Naive B cell (primary cell): ENCODE data around the gene FECH. TPM values are rescaled to one million over a fixed set of nuclear protein-coding genes. Genes with fewer than 3 reads are reported as not detected.

Source experiments
- ATAC-seq, 2 donors: fragments of 150-1000 bp; cut with Tn5 transposase; 2 replicates each; pipeline ENCODE4 v1.10.0; 2021; ENCODE audit warnings: low read depth in 2 of 2, mild to moderate bottlenecking in 2 of 2, moderate library complexity in 2 of 2
- DNase-seq: peaks from one replicate; pipeline ENCODE4 v3.0.0; 2022
- H3K27ac Mint-ChIP-seq, 6 donors: one replicate each; pipeline ENCODE4 v1.8.0; 2020 to 2022; ENCODE audit warnings: mild to moderate bottlenecking in 6 of 6, mixed read lengths in 6 of 6, moderate library complexity in 5 of 6, inconsistent platforms in 2 of 6
- H3K27me3 Mint-ChIP-seq, 3 donors: one replicate each; pipeline ENCODE4 v1.8.0; 2021 to 2022; ENCODE audit warnings: mixed read lengths in 3 of 3, mild to moderate bottlenecking in 1 of 3
- H3K36me3 Mint-ChIP-seq, 2 donors: one replicate each; pipeline ENCODE4 v1.8.0; 2020 to 2022; ENCODE audit warnings: mixed read lengths in 2 of 2, inconsistent platforms in 1 of 2, mild to moderate bottlenecking in 1 of 2
- H3K4me1 Mint-ChIP-seq, 3 donors: one replicate each; pipeline ENCODE4 v1.8.0; 2020 to 2022; ENCODE audit warnings: mixed read lengths in 3 of 3, inconsistent platforms in 1 of 3, mild to moderate bottlenecking in 1 of 3, moderate library complexity in 1 of 3
- H3K4me3 Mint-ChIP-seq, 8 donors: one replicate each; pipeline ENCODE4 v1.8.0; 2020 to 2022; ENCODE audit warnings: mild to moderate bottlenecking in 8 of 8, mixed read lengths in 8 of 8, moderate library complexity in 8 of 8, inconsistent platforms in 2 of 8
- H3K9me3 Mint-ChIP-seq, 7 donors: one replicate each; pipeline ENCODE4 v1.8.0; 2020 to 2022; ENCODE audit warnings: mixed read lengths in 7 of 7, mild to moderate bottlenecking in 5 of 7, inconsistent platforms in 2 of 7, moderate library complexity in 1 of 7
- polyA plus RNA-seq, 6 donors: library from polyadenylated mRNA; unstranded; fragments of 300-500 nt; fragmentation: Illumina TruSeq; gene quantifications; one replicate each; pipeline ENCODE4 v1.2.3, GENCODE V29; 2021; ENCODE audit warnings: low read depth in 6 of 6

Gene FECH, protein sequence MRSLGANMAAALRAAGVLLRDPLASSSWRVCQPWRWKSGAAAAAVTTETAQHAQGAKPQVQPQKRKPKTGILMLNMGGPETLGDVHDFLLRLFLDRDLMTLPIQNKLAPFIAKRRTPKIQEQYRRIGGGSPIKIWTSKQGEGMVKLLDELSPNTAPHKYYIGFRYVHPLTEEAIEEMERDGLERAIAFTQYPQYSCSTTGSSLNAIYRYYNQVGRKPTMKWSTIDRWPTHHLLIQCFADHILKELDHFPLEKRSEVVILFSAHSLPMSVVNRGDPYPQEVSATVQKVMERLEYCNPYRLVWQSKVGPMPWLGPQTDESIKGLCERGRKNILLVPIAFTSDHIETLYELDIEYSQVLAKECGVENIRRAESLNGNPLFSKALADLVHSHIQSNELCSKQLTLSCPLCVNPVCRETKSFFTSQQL
- 10 to 100 TPM in 3 of 6 donors, 1 to 10 TPM in 3; 8.6 to 17.0 (median 9.7) TPM for polyA plus RNA-seq

DNA sequence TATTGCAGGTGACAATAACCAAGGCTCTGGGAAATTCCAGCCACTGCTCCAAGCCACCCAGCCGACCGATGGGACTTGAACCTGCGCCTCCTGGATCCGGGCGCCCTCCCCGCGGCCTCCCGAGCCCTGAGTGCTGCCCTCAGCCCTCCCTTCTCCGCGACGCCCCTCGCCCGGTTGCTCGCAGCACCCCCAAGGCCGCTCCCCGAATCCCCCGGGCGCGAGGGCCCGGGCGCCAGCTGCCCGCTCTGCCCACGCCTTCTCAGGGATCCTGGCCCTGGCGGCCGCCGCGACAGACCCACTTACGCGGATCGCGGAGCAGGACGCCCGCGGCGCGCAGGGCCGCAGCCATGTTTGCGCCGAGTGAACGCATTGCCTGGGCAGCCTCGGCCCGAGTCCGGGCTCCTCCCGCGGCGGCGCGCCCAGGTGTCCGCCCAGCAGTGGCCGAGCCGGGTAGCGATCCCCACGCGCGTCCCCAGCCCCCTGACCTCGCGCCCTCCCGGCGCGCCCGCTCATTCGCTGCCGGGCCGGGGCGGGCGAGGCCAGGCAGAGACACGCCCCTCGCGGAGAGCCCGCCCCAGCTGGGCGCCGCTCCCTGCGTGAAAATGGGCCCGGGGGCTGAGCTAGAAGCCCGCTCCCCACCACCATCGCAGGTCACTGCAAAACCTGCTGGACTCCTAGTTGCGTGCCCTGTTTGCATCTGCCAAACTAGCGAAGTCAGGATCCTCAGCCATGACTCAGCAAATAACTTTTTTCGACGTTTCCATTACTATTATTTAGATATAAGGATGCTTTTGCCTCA is at the start of gene FECH:
Gene FECH (minus strand): TSS at position 452 of the 799 bp plus-strand sequence. CDS start 82 bp downstream, at position 370.
- Mint-ChIP-seq H3K36me3 (no peaks in the 10 kb centered on the region), H3K4me3 (peak within 1 kb of the TSS; percentile 83 to 93 (median 92)), H3K9me3 (no peaks in the 10 kb centered on the region), H3K27ac (peak within 1 kb of the TSS in 5 of 6 donors; percentile 47 to 94 (median 84)), H3K4me1 (peaks cover 16 to 27% (median 21%) of the 10 kb centered on the region in 3 donors), H3K27me3 (no peaks in the 10 kb centered on the region)
- DNase-seq (peak; percentile 66), ATAC-seq (peak; percentile 90 to 93)

DNA sequence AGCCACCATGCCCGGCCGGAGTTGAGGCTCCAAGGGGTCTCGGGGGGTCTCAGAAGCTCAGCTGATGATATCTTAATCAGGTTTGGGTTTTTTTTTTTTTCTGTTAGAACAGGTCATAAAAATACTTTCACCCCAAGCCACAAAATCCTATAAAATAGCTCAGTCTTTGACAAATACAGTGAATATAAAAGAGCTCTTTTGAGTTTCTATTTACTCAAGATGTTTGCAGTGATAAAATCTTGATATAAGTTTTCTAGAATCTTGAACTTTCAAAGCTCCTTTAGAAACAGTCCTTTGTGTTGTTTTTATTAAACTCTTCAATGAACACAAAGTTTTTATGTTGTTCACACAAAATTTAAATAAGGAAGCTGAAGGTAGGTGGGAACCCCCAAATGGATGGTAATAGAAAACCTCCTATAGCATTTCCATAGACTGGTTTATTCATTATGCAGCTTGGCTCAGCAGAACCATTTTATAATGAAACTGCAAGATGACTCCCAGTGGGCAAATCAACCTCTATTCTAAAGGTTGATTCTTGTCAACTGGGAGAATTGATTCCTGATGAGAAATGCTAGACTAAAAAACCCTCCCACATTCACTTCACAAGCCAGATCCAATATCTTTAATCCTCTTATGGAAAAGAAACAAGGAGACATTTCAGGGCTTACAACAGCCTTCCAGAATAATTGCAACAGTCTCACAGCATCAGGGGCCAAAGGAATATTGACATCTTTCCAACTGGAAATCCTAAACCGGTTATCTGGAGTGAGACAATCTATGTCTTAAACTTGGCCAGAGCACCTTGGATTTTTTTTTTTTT is 48.7 kb upstream of the FECH start:
- Mint-ChIP-seq H3K9me3 (no peaks in the 10 kb centered on the region), H3K4me1 (peaks cover 29 to 52% (median 46%) of the 10 kb centered on the region in 3 donors), H3K27ac (peak overlapping the region in 5 of 6 donors; percentile 8 to 66 (median 35)), H3K27me3 (no peaks in the 10 kb centered on the region), H3K4me3 (peak overlapping the region in 1 of 8 donors; percentile 72), H3K36me3 (peaks cover 0 to 4% of the 10 kb centered on the region in 2 donors)
- DNase-seq (no peak), ATAC-seq (peak in 1 of 2 donors; percentile 19)

DNA sequence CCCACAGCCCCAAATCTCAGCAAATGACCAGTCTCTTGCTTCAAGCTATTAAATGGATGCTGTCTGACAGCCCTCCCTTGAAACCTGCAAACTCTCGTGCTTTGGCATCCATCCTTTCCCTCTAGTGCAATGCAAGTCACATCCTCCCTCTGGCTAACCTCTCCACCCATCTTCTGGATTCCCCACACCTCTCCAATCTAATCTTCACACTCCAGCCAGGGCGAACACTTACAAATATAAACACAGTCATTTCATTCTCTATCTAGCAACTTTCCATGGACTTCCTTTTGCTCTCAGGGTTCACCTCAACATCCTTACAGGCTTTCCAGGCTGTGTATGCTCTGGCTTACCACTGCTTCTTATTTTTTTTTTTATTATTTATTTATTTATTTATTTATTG is 45.2 kb upstream of the FECH start:
- H3K27me3 Mint-ChIP-seq: no peaks in the 10 kb centered on the region
- DNase-seq: no peak
- H3K4me3 Mint-ChIP-seq: peak overlapping the region; percentile 91 to 100 (median 98)
- no peak for ATAC-seq
- peaks cover 25 to 44% (median 36%) of the 10 kb centered on the region in 3 donors for H3K4me1 Mint-ChIP-seq
- no peaks in the 10 kb centered on the region for H3K9me3 Mint-ChIP-seq
- peaks cover 0 to 4% of the 10 kb centered on the region in 2 donors for H3K36me3 Mint-ChIP-seq
- H3K27ac Mint-ChIP-seq: peak overlapping the region; percentile 0 to 98 (median 86)

DNA sequence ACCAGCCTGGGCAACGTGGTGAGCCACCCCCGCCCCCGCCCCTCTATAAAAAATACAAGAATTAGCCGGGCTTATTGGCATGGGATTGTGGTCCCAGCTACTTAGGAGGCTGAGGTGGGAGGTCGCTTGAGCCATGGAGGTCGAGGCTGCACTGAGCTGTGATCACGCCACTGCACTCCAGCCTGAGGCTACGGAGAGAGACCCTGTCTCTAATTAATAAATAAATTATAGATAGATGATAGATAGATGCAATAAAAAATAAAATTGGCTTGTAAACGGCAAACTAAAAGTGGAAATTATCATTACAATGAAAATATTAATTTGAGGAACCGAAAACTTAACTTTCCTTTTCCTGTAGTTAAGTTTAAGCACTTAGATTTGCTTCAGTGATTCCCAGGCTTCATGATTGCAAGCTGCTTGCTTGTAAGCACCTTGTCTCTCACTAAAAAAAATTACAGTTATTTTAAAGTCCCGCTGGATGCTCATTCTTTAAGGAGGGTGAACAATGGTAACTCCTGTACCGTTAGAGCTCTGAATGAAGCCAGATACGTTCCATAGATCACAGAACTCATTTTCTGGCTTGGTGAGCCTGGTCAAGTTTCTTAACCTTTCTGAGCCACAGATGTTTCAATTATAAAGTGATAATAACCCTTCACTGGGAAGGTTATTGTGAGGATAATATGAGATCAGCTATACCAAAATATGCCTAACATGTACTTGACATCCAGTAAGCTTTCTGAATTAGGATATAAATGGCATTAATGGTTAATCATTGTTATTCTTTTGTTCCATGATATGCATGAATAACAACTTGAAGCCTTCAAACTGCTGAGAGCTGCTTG is 44.5 kb upstream of the FECH start:
- peak; percentile 66 for DNase-seq
- peak; percentile 55 to 62 for ATAC-seq
- Mint-ChIP-seq H3K9me3 (no peaks in the 10 kb centered on the region), H3K4me3 (peak overlapping the region; percentile 91 to 100 (median 98)), H3K27me3 (no peaks in the 10 kb centered on the region), H3K36me3 (peaks cover 0 to 4% of the 10 kb centered on the region in 2 donors), H3K27ac (peak overlapping the region; percentile 93 to 99 (median 98)), H3K4me1 (peaks cover 22 to 38% (median 29%) of the 10 kb centered on the region in 3 donors)

DNA sequence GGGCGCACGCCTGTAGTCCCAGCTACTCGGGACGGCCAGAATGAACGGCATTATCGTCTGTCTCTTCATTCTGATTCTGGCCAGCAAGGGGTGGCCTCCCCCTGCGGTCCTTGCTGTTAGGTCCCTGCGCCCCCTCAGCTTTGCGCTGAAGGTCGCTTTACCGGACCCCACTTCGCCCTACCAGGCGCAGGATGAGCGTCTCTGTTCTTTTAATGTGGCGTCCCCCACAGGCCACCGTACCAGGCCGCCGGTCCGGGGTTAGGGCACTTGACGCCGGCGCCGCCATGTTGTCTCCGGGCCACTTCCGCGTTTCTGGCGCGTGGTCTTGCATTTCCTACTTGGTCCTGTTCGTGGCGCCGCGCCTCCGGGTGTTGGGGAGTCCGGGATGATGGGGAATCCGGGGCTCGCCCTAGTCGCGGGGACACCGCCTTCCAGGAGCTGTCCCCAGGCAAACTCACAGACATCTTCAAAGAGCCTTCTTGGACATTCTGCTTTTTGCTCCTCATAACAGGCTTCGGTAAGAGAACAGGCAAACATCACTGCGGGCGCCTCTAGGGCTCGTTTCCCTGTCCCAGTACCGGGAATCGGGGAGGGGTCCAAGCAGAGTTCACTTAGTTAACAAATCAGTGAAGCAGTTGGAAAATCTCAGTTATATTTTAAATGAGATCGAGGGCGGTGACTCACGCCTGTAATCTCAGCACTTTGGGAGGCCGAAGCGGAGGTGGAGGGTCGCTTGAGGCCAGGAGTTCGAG is 43.7 kb upstream of the FECH start:
- Mint-ChIP-seq H3K27me3 (no peaks in the 10 kb centered on the region), H3K9me3 (no peaks in the 10 kb centered on the region), H3K4me3 (peak overlapping the region; percentile 91 to 100 (median 98)), H3K4me1 (peaks cover 18 to 30% (median 21%) of the 10 kb centered on the region in 3 donors), H3K27ac (peak overlapping the region; percentile 93 to 99 (median 98)), H3K36me3 (peaks cover 0 to under 1% of the 10 kb centered on the region in 2 donors)
- DNase-seq: peak; percentile 90
- ATAC-seq: peak; percentile 89

DNA sequence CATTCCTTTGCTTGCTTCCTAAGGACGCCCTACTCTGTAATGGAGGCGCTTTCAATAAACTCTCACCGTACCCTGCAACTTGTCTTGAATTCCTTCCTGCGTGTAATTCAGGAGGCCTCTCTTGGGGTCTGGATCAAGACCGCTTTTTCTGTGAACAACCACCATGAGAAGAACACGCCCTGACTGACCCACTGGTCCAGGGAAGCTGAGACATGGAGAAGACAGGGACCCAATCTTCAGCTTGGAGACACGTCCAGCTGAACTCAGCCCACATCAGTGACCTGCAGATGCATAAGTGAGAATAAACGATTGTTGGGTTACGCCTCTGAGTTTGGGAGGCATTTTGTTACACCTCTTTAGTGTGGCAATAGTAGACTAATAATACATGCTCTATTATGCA is 42.9 kb upstream of the FECH start:
- peak overlapping the region in 5 of 6 donors; percentile 14 to 99 (median 81) for H3K27ac Mint-ChIP-seq
- peaks cover 17 to 22% (median 17%) of the 10 kb centered on the region in 3 donors for H3K4me1 Mint-ChIP-seq
- no peak for DNase-seq
- no peaks in the 10 kb centered on the region for H3K36me3 Mint-ChIP-seq
- peak overlapping the region; percentile 91 to 100 (median 98) for H3K4me3 Mint-ChIP-seq
- H3K9me3 Mint-ChIP-seq: no peaks in the 10 kb centered on the region
- ATAC-seq: no peak
- H3K27me3 Mint-ChIP-seq: no peaks in the 10 kb centered on the region

DNA sequence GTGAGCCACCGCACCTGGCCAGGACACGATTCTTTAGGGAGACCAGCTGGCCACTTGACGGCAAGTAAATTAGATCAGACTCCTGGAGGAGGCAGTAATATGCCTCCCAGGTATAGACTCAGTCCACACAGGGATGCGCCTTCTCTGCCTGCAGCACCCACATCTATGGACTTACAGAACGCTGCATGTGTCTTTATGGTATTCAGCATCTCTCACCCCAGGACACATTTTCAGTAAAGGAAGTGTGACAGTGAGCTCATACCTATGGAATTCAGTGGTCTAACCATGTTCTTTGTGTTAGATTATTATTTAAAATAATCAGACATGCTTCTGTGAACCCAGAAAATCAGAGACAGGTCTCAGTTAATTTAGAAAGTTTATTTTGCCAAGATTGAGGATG is 41.0 kb upstream of the FECH start:
- H3K36me3 Mint-ChIP-seq: no peaks in the 10 kb centered on the region
- DNase-seq: no peak
- peak overlapping the region in 4 of 8 donors; percentile 14 to 97 (median 26) for H3K4me3 Mint-ChIP-seq
- H3K4me1 Mint-ChIP-seq: peaks cover 13 to 23% (median 14%) of the 10 kb centered on the region in 3 donors
- no peaks in the 10 kb centered on the region for H3K9me3 Mint-ChIP-seq
- H3K27me3 Mint-ChIP-seq: no peaks in the 10 kb centered on the region
- ATAC-seq: no peak
- peak overlapping the region in 1 of 6 donors; percentile 16 for H3K27ac Mint-ChIP-seq

DNA sequence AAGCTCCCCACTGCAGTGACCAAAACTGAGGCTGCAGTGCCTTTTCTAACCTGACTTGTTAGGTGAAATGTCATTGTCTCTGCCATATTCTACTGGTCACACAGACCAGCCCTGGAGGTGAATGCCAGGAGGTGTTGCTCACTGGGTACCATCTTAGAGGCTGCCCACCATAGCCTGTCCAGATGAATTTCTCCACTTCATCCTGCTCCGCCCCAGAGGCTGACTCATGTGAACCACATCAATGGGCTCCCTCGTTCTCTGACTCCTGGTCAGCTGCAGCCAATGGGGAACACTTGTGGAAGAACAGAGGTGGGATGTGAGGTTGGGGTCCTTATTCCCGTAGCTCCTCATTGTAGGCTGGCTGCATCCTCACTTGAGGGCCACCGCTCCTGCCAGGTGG is 38.5 kb upstream of the FECH start:
- no peaks in the 10 kb centered on the region for H3K36me3 Mint-ChIP-seq
- peak overlapping the region in 1 of 6 donors; percentile 42 for H3K27ac Mint-ChIP-seq
- no peaks in the 10 kb centered on the region for H3K27me3 Mint-ChIP-seq
- H3K4me1 Mint-ChIP-seq: peaks cover 2 to 29% (median 10%) of the 10 kb centered on the region in 3 donors
- ATAC-seq (no peak), DNase-seq (no peak)
- H3K9me3 Mint-ChIP-seq: no peaks in the 10 kb centered on the region
- H3K4me3 Mint-ChIP-seq: peak overlapping the region in 1 of 8 donors; percentile 93

DNA sequence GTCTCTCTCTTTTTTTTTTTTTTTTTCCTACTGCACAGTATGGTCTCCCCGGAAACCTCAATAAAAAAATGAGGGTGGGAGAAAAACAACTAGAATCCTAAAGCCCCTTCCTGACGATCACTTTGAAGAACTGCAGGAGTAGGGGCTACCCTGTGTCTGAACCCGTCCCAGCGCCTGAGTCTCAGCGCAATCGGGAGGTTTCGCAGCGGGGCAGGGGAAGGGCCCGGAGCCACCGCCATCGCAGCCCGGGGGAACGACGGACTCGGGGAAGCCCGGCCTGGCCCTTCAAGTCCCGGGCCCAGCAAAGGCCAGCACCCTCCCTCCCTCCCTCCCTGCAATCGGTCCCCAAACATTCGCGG is 34.7 kb upstream of the FECH start:
- no peak for DNase-seq
- Mint-ChIP-seq H3K9me3 (no peaks in the 10 kb centered on the region), H3K27ac (peak overlapping the region; percentile 94 to 99 (median 96)), H3K27me3 (no peaks in the 10 kb centered on the region), H3K36me3 (no peaks in the 10 kb centered on the region), H3K4me3 (peak overlapping the region; percentile 93 to 100 (median 97)), H3K4me1 (peaks cover 0 to 41% (median 13%) of the 10 kb centered on the region in 3 donors)
- peak; percentile 3 to 6 for ATAC-seq

DNA sequence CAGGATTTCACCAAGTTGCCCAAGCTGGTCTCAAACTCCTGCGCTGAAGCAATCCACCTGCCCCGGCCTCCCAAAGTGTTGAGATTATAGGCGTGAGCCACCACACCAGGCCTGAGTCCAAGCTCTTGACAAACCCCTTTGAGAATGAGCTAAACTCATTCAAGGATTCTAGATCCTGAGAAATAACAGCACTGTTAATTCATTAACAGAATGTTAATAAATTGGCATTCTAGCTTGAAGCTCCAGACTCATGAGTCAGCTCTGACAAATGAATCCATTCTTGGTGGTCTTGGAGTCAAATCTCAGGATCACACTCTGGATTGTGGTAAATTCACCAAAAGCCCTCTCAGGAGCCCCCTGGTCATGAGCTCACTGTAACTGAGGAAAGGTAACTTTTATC is 33.4 kb upstream of the FECH start:
- Mint-ChIP-seq H3K4me3 (peak overlapping the region in 6 of 8 donors; percentile 49 to 97 (median 93)), H3K36me3 (peaks cover 0 to 5% of the 10 kb centered on the region in 2 donors), H3K27me3 (no peaks in the 10 kb centered on the region), H3K27ac (peak overlapping the region in 3 of 6 donors; percentile 22 to 62 (median 50)), H3K9me3 (no peaks in the 10 kb centered on the region), H3K4me1 (peaks cover 4 to 45% (median 20%) of the 10 kb centered on the region in 3 donors)
- DNase-seq (no peak), ATAC-seq (no peak)

DNA sequence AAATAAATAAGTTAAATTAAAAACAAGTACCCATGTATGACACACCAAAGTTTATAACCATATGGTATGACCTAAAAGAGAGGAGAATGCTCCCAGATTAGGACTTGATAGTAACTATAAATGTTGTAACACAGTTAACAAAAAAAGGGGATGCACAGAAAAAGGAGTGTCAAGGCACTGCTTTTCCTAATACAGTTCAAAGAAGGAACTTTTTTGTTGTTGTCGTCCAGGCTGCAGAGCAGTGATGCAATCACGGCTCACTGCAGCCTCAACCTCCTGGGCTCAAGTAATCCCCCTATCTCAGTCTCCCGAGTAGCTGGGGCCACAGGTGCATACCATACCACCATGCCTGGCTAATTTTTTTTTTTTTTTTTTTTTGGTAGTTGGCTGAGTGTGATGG is 32.4 kb upstream of the FECH start:
- Mint-ChIP-seq H3K27ac (peak overlapping the region in 1 of 6 donors; percentile 62), H3K27me3 (no peaks in the 10 kb centered on the region), H3K36me3 (peaks cover 0 to 6% of the 10 kb centered on the region in 2 donors), H3K9me3 (no peaks in the 10 kb centered on the region), H3K4me3 (peak overlapping the region in 1 of 8 donors; percentile 70), H3K4me1 (peaks cover 4 to 45% (median 20%) of the 10 kb centered on the region in 3 donors)
- DNase-seq (no peak), ATAC-seq (no peak)
